Caco-2 (cell line): ENCODE measurements around the gene KNSTRN. TPM values are rescaled to one million over a fixed set of nuclear protein-coding genes. Genes with fewer than 3 reads are reported as not detected.

Source experiments
- BruUV-seq: library from RNA; stranded (reverse); fragments of 400-500 nt; replicated peaks from 2 replicates; lab custom pipeline; 2021; lab: Mats Ljungman, UMichigan
- CTCF ChIA-PET: fragments of 300-600 bp; sonication (Branson Sonifier 250); formaldehyde crosslinking; loops from one replicate; lab custom pipeline; 2022; ENCODE audit warnings: antibody characterized with exemption; lab: Charles Lee
- POLR2A ChIA-PET: fragments of 300-600 bp; sonication (Branson Sonifier 250); formaldehyde crosslinking; loops from one replicate; lab custom pipeline; 2022; ENCODE audit warnings: antibody characterized with exemption; lab: Charles Lee
- DNase-seq, 2 experiments: peaks; one replicate each; pipeline versions ENCODE4 v3.0.0 to v3.0.0-alpha.2; 2020 to 2022
- H3K27me3 ChIP-seq: replicated peaks from 2 replicates; pipeline ENCODE4 v1.6.0; 2011; ENCODE audit warnings: low read length; ENCODE audit not compliant: control insufficient read depth, insufficient read depth
- H3K36me3 ChIP-seq: 2 replicates; pipeline ENCODE4 v1.5.1; 2011; ENCODE audit warnings: low read length; ENCODE audit not compliant: control insufficient read depth, insufficient read depth
- H3K4me1 ChIP-seq: fragments of 250-450 bp; sonication (Bioruptor Pico); 2 replicates; pipeline ENCODE4 v1.5.1; 2020; ENCODE audit warnings: mild to moderate bottlenecking
- H3K4me3 ChIP-seq: 2 replicates; pipeline ENCODE4 v1.5.1; 2011; ENCODE audit warnings: low read depth, mild to moderate bottlenecking, control low read depth, low read length
- H3K9me3 ChIP-seq: fragments of 250-450 bp; sonication (Bioruptor Pico); 2 replicates; pipeline ENCODE4 v1.5.1; 2020; ENCODE audit warnings: mild to moderate bottlenecking, moderate library complexity
- H3K27ac Mint-ChIP-seq: one replicate; pipeline ENCODE4 v1.8.0; 2022; ENCODE audit warnings: mixed read lengths; ENCODE audit not compliant: unreplicated experiment
- H3K27me3 Mint-ChIP-seq: one replicate; pipeline ENCODE4 v1.8.0; 2022; ENCODE audit warnings: mixed read lengths; ENCODE audit not compliant: insufficient read depth, unreplicated experiment
- H3K36me3 Mint-ChIP-seq: one replicate; pipeline ENCODE4 v1.8.0; 2022; ENCODE audit warnings: mild to moderate bottlenecking, mixed read lengths; ENCODE audit not compliant: insufficient read depth, unreplicated experiment
- H3K4me1 Mint-ChIP-seq: one replicate; pipeline ENCODE4 v1.8.0; 2022; ENCODE audit warnings: low read depth, mixed read lengths; ENCODE audit not compliant: unreplicated experiment
- H3K4me3 Mint-ChIP-seq: one replicate; pipeline ENCODE4 v1.8.0; 2022; ENCODE audit warnings: mild to moderate bottlenecking, moderate library complexity, mixed read lengths; ENCODE audit not compliant: unreplicated experiment
- H3K9me3 Mint-ChIP-seq: one replicate; pipeline ENCODE4 v1.8.0; 2022; ENCODE audit warnings: mixed read lengths; ENCODE audit not compliant: unreplicated experiment
- CTCF ChIP-seq, 2 experiments: fragments of 200-600 bp in 1 of 2; IDR thresholded peaks; 1 replicate in 1 of 2; 2 replicates in 1 of 2; pipeline versions ENCODE4 v1.5.1 to v1.8.0; 2011 to 2022; ENCODE audit warnings: antibody characterized with exemption in 1 of 2, control low read depth in 1 of 2, inconsistent platforms in 1 of 2, low read depth in 1 of 2, low read length in 1 of 2, mild to moderate bottlenecking in 1 of 2, moderate library complexity in 1 of 2; ENCODE audit not compliant: insufficient read depth in 1 of 2, severe bottlenecking in 1 of 2, unreplicated experiment in 1 of 2
- intact Hi-C: fragments of 100-400 bp; cut with micrococcal nuclease; formaldehyde crosslinking; loops from one replicate; pipeline ENCODE4 v1.10.0; 2022; ENCODE audit not compliant: unreplicated experiment
- total RNA-seq: library from RNA; stranded (reverse); gene quantifications from 2 replicates; pipeline ENCODE4 v1.2.3, GENCODE V29; 2022

KNSTRN gene
- total RNA-seq, 1 experiment from 2014 or later: 74.7 TPM

- Histone ChIP-seq H3K4me3 (no peak overlapping the region), H3K4me1 (no peaks in the 10 kb centered on the region), H3K27me3 (no peaks in the 10 kb centered on the region), H3K36me3 (peaks cover 9% of the 10 kb centered on the region), H3K9me3 (no peaks in the 10 kb centered on the region)
- Mint-ChIP-seq H3K36me3 (peaks cover 87% of the 10 kb centered on the region), H3K27me3 (no peaks in the 10 kb centered on the region), H3K9me3 (no peaks in the 10 kb centered on the region), H3K27ac (no peak overlapping the region), H3K4me3 (no peak overlapping the region), H3K4me1 (no peaks in the 10 kb centered on the region)
- intact Hi-C loops: no loop called here
- ChIA-PET CTCF (interaction anchor here (1.1 kb wide), 1 partner anchor 8 kb away, joined by 3 read pairs; no protein-coding TSS in a partner anchor), POLR2A (interaction anchor here (0.7 kb wide), 1 partner anchor 117 kb away, joined by 3 read pairs; no protein-coding TSS in a partner anchor)
- no peak for DNase-seq
- BruUV-seq: no TSS peak
- no peak for TF ChIP-seq CTCF (IDR thresholded peaks at IDR 0.05; ENCODE audit: insufficient read depth in 1 of 2, low read depth in 1 of 2, low read length in 1 of 2, severe bottlenecking in 1 of 2, unreplicated experiment in 1 of 2)
Measured at GRCh38 chr15:40389824-40390595, 7.5 kb downstream of the KNSTRN start.

GRCh38 chr15:40392986-40393948 is 10.7 kb downstream of the KNSTRN start:
- Histone ChIP-seq H3K27me3 (no peaks in the 10 kb centered on the region), H3K36me3 (no peaks in the 10 kb centered on the region), H3K4me3 (no peak overlapping the region), H3K9me3 (no peaks in the 10 kb centered on the region), H3K4me1 (no peaks in the 10 kb centered on the region)
- BruUV-seq: TSS peak; percentile 34
- Mint-ChIP-seq H3K4me3 (no peak overlapping the region), H3K27ac (no peak overlapping the region), H3K4me1 (no peaks in the 10 kb centered on the region), H3K9me3 (no peaks in the 10 kb centered on the region), H3K27me3 (no peaks in the 10 kb centered on the region), H3K36me3 (peaks cover 71% of the 10 kb centered on the region)
- ChIA-PET CTCF (no interaction called here), POLR2A (no interaction called here)
- no peak for DNase-seq
- TF ChIP-seq CTCF (IDR thresholded peaks at IDR 0.05; ENCODE audit: insufficient read depth in 1 of 2, low read depth in 1 of 2, low read length in 1 of 2, severe bottlenecking in 1 of 2, unreplicated experiment in 1 of 2): no peak
- intact Hi-C loops: no loop called here
